Tibial artery (tissue), 4 donors: Measurements from ENCODE around the gene FUBP1.

Experiments
- DNase-seq, 2 donors: peaks; one replicate each; pipeline ENCODE4 v3.0.0-alpha.2; 2019
- H3K27ac ChIP-seq, 2 donors: fragments of 200-600 bp; sonication (generic) in 1 of 2; 1 replicate in 1 of 2; 2 replicates in 1 of 2; pipeline ENCODE4 v1.5.1; 2018 to 2019; ENCODE audit warnings: mild to moderate bottlenecking in 1 of 2
- H3K27me3 ChIP-seq, 2 donors: fragments of 200-600 bp; sonication (generic) in 1 of 2; one replicate each; pipeline versions ENCODE4 v1.5.1 to v1.6.0; 2016 to 2019
- H3K36me3 ChIP-seq, 3 donors: fragments of 200-600 bp; sonication (generic) in 2 of 3; one replicate each; pipeline ENCODE4 v1.5.1; 2016 to 2019; ENCODE audit warnings: mild to moderate bottlenecking in 2 of 3
- H3K4me1 ChIP-seq, 4 donors: fragments of 200-600 bp; sonication (generic) in 2 of 4; 1 replicate in 3 of 4; 2 replicates in 1 of 4; pipeline ENCODE4 v1.5.1; 2016 to 2019
- H3K4me3 ChIP-seq, 2 donors: fragments of 200-600 bp; sonication (generic) in 1 of 2; 1 replicate in 1 of 2; 2 replicates in 1 of 2; pipeline ENCODE4 v1.5.1; 2018 to 2019; ENCODE audit warnings: mild to moderate bottlenecking in 2 of 2
- H3K9me3 ChIP-seq, 3 donors: fragments of 200-600 bp; sonication (generic) in 1 of 3; one replicate each; pipeline ENCODE4 v1.5.1; 2016 to 2019
- CTCF ChIP-seq, 2 experiments: fragments of 200-600 bp in 1 of 2; fragments of 450-650 bp in 1 of 2; IDR thresholded peaks; one replicate each; pipeline ENCODE4 v1.5.1; 2017 to 2019; ENCODE audit warnings: antibody characterized with exemption in 2 of 2, mild to moderate bottlenecking in 1 of 2, moderate library complexity in 1 of 2
- intact Hi-C: fragments of 100-400 bp; cut with DNase I; formaldehyde crosslinking; loops from one replicate; pipeline ENCODE4 v1.15.0; 2023; ENCODE audit warnings: low total_unique reads

FUBP1 gene

GRCh38 chr1:77996734-77997133 lies 17.9 kb upstream of the FUBP1 start:
- no peak overlapping the region for H3K27ac ChIP-seq
- intact Hi-C loops, result no loop called here
- H3K9me3 ChIP-seq, result no peaks in the 10 kb centered on the region
- H3K4me3 ChIP-seq, result no peak overlapping the region
- DNase-seq, result no peak
- no peak for TF ChIP-seq CTCF (IDR thresholded peaks at IDR 0.05)
- H3K27me3 ChIP-seq, result no peaks in the 10 kb centered on the region
- H3K4me1 ChIP-seq, result peaks cover 0 to 11% (median 0%) of the 10 kb centered on the region in 4 donors
- H3K36me3 ChIP-seq, result no peaks in the 10 kb centered on the region

DNA sequence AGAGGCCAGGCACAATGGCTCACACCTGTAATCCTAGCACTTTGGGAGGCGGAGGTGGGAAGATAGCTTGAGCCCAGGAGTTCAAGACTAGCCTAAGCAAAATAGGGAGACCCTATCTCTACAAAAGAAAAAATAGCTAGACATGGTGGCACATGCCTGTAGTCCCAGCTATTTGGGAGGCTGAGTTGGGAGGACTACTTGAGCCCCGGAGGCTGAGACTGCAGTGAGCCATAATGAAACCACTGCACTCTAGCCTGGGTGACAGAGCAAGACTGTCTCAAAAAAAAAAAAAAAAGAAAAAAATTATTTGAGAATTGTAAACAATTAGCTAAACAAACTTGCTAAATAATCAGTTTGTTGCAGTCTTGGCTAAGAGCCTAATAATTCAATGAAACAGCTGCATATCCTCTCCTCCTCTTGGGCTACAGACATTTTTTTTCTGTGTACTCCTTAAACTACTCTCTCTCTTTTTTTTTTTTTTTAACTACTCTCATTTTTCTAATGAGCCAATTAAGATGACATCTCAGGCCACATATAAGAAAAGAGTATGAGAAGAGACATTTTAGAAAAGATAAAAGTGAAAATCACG lies 15.3 kb upstream of the FUBP1 start:
- DNase-seq, result no peak
- H3K36me3 ChIP-seq, result no peaks in the 10 kb centered on the region
- no peaks in the 10 kb centered on the region for H3K9me3 ChIP-seq
- H3K4me1 ChIP-seq, result peaks cover 0 to 11% (median 0%) of the 10 kb centered on the region in 4 donors
- intact Hi-C loops, result no loop called here
- H3K27ac ChIP-seq, result no peak overlapping the region
- no peak for TF ChIP-seq CTCF (IDR thresholded peaks at IDR 0.05)
- H3K4me3 ChIP-seq, result no peak overlapping the region
- H3K27me3 ChIP-seq, result no peaks in the 10 kb centered on the region

GRCh38 chr1:77991638-77992037 lies 12.8 kb upstream of the FUBP1 start:
- Histone ChIP-seq H3K27me3 (no peaks in the 10 kb centered on the region), H3K4me1 (peaks cover 0 to 11% (median 2%) of the 10 kb centered on the region in 4 donors), H3K27ac (no peak overlapping the region), H3K9me3 (no peaks in the 10 kb centered on the region), H3K4me3 (no peak overlapping the region), H3K36me3 (no peaks in the 10 kb centered on the region)
- no peak for TF ChIP-seq CTCF (IDR thresholded peaks at IDR 0.05)
- intact Hi-C loops, result no loop called here
- DNase-seq, result no peak

- no peak overlapping the region for H3K27ac ChIP-seq
- DNase-seq, result no peak
- H3K27me3 ChIP-seq, result no peaks in the 10 kb centered on the region
- H3K36me3 ChIP-seq, result no peaks in the 10 kb centered on the region
- no peak overlapping the region for H3K4me3 ChIP-seq
- H3K9me3 ChIP-seq, result no peaks in the 10 kb centered on the region
- intact Hi-C loops, result no loop called here
- peaks cover 0 to 12% (median 2%) of the 10 kb centered on the region in 4 donors for H3K4me1 ChIP-seq
- no peak for TF ChIP-seq CTCF (IDR thresholded peaks at IDR 0.05)
These were observed 11.8 kb upstream of the FUBP1 start for GRCh38 chr1:77990629-77991204.

DNA sequence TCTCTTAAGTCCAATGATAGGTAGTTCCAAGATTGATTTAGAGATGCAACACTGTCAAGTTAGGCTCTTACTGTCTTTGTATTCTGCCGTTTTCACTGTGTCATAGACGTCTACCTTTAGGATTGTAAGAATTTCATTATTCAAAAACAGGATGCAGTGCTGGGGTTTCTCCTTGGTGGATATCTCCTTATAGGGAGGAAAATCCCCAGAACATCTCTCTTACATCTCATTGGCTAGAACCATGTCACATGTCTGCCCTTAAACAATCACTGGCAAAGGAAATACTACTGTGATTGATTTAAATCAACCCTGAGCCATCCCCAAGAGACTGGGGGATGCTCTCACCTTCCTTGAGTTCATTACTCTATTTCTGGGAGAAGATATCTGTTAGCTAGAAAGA lies 10.9 kb upstream of the FUBP1 start:
- no peak overlapping the region for H3K4me3 ChIP-seq
- H3K4me1 ChIP-seq, result peaks cover 0 to 22% (median 2%) of the 10 kb centered on the region in 4 donors
- no peaks in the 10 kb centered on the region for H3K9me3 ChIP-seq
- no peaks in the 10 kb centered on the region for H3K27me3 ChIP-seq
- no peak for DNase-seq
- intact Hi-C loops, result no loop called here
- TF ChIP-seq CTCF (IDR thresholded peaks at IDR 0.05), result no peak
- H3K27ac ChIP-seq, result no peak overlapping the region
- H3K36me3 ChIP-seq, result no peaks in the 10 kb centered on the region
